Sigmoid colon (tissue), 7 donors: ENCODE results near the gene SYT8. TPM values are rescaled to one million over a fixed set of nuclear protein-coding genes. Genes with fewer than 3 reads are reported as not detected.

Source experiments
- DNase-seq: peaks from one replicate; pipeline ENCODE4 v3.0.0-alpha.2; 2019
- H3K27ac ChIP-seq, 4 donors: fragments of 200-600 bp; sonication (generic); one replicate each; pipeline ENCODE4 v1.5.1; 2016 to 2019; ENCODE audit warnings: mild to moderate bottlenecking in 1 of 4
- H3K27me3 ChIP-seq, 3 donors: fragments of 200-600 bp; sonication (generic); one replicate each; pipeline ENCODE4 v1.5.1; 2019; ENCODE audit warnings: mild to moderate bottlenecking in 1 of 3
- H3K36me3 ChIP-seq, 4 donors: fragments of 200-600 bp; sonication (generic); one replicate each; pipeline ENCODE4 v1.5.1; 2016 to 2019
- H3K4me1 ChIP-seq, 4 donors: fragments of 200-600 bp; sonication (generic); one replicate each; pipeline ENCODE4 v1.5.1; 2017 to 2019
- H3K4me3 ChIP-seq, 4 donors: fragments of 200-600 bp; sonication (generic); one replicate each; pipeline ENCODE4 v1.5.1; 2017 to 2019; ENCODE audit warnings: mild to moderate bottlenecking in 2 of 4, moderate library complexity in 1 of 4
- H3K9me3 ChIP-seq, 4 donors: fragments of 200-600 bp in 3 of 4; sonication (generic) in 3 of 4; one replicate each; pipeline versions ENCODE4 v1.5.1 to v1.6.1; 2013 to 2019
- EP300 ChIP-seq, 4 donors: sonication (generic); formaldehyde crosslinking; IDR thresholded peaks; one replicate each; pipeline ENCODE4 v1.6.1; 2017; ENCODE audit warnings: antibody characterized with exemption in 4 of 4
- POLR2A ChIP-seq, 2 donors: fragments of 450-650 bp; IDR thresholded peaks; one replicate each; pipeline ENCODE4 v1.6.1; 2016; ENCODE audit warnings: antibody characterized with exemption in 2 of 2, mild to moderate bottlenecking in 2 of 2, moderate library complexity in 2 of 2
- POLR2AphosphoS5 ChIP-seq, 4 donors: sonication (generic); formaldehyde crosslinking; IDR thresholded peaks; one replicate each; pipeline ENCODE4 v1.6.1; 2017; ENCODE audit warnings: antibody characterized with exemption in 4 of 4
- WGBS, 2 donors: extraction: QIAGEN DNeasy Blood & Tissue Kit; methylation state at CpG; one replicate each; pipeline ENCODE4 v1.1.7; 2013; 5-methylcytosine and 5-hydroxymethylcytosine counted together
- intact Hi-C: fragments of 100-400 bp; cut with DNase I; formaldehyde crosslinking; loops from one replicate; pipeline ENCODE4 v1.15.1; 2023
- polyA plus RNA-seq, 3 donors: library from polyadenylated mRNA; stranded (reverse); fragments of 200-250 nt; gene quantifications; one replicate each; pipeline ENCODE4 v1.2.3, GENCODE V29; 2013
- total RNA-seq, 4 donors: library from RNA; depleted of rRNA; stranded (reverse); fragments of >200 nt; gene quantifications; one replicate each; pipeline ENCODE4 v1.1.0, GENCODE V29; 2016
- TF ChIP-seq, protein P1 (sequence below), 4 experiments: fragments of 450-650 bp in 3 of 4; fragments of 200-600 bp in 1 of 4; IDR thresholded peaks; one replicate each; pipeline ENCODE4 v1.5.1; 2016 to 2019; ENCODE audit warnings: antibody characterized with exemption in 4 of 4, mild to moderate bottlenecking in 3 of 4, moderate library complexity in 2 of 4
- donor health status: healthy with polysubstance abuse.
- donor health status: Bipolar disorder and iron deficiency.
- donor health status: healthy.

SYT8 gene
- total and polyA plus RNA-seq, 7 donors = 1.8 to 5.4 TPM; not detected in 5

DNA sequence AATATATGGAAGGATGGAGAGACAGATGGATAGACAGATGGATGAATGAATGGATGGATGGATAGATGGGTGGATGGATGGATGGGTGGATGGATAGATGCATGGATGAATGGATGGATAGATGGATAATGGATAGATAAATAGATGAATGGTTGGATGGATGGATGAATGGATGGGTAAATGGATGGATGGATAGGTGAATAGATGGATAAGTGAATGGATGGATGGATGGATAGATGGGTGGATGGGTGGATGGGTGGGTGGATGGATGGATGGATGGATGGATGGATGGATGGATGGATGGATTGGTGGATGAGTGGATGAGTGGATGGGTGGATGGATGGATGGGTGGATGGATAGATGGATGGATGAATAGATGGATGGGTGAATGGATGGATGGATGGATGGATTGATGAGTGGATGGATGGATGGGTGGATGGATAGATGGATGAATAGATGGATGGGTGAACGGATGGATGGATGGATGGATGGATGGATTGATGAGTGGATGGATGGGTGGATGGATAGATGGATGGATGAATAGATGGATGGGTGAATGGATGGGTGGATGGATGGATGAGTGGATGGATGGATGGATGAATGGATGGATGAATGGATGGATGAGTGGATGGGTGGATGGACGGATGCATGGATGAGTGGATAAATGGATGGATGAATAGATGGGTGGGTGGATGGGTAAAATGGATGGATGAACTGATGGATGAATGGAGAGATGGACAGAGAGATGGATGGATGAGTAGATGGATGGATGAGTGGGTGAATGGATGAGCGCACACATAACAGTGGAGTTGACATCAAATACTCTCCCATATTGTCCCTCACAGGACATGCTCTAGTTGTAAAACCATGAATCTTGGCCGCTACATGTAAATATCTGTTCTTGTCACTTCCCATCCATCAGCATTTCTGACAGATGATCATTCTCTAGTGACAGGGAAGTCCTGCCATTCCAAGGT lies 26.9 kb downstream of the SYT8 start:
- DNase-seq = no peak
- Histone ChIP-seq H3K36me3 (no peaks in the 10 kb centered on the region), H3K4me3 (no peak overlapping the region), H3K27me3 (no peaks in the 10 kb centered on the region), H3K27ac (no peak overlapping the region), H3K9me3 (no peaks in the 10 kb centered on the region), H3K4me1 (peaks cover 0 to 39% (median 38%) of the 10 kb centered on the region in 4 donors)
- intact Hi-C loops = loop anchor here (5.0 to 10.0 kb wide), 3 partner anchors 99 to 543 kb away; partner anchors contain the start of genes C11orf21, CTSD, TSPAN32 and TSSC4
- TF ChIP-seq POLR2A (IDR thresholded peaks at IDR 0.05) (no peak), POLR2AphosphoS5 (IDR thresholded peaks at IDR 0.05) (no peak), EP300 (IDR thresholded peaks at IDR 0.05) (no peak)
- TF ChIP-seq, protein P1, sequence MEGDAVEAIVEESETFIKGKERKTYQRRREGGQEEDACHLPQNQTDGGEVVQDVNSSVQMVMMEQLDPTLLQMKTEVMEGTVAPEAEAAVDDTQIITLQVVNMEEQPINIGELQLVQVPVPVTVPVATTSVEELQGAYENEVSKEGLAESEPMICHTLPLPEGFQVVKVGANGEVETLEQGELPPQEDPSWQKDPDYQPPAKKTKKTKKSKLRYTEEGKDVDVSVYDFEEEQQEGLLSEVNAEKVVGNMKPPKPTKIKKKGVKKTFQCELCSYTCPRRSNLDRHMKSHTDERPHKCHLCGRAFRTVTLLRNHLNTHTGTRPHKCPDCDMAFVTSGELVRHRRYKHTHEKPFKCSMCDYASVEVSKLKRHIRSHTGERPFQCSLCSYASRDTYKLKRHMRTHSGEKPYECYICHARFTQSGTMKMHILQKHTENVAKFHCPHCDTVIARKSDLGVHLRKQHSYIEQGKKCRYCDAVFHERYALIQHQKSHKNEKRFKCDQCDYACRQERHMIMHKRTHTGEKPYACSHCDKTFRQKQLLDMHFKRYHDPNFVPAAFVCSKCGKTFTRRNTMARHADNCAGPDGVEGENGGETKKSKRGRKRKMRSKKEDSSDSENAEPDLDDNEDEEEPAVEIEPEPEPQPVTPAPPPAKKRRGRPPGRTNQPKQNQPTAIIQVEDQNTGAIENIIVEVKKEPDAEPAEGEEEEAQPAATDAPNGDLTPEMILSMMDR (IDR thresholded peaks at IDR 0.05) = no peak
- 88 to 95% methylated on average over 4 of the region's 4 CpGs for WGBS, 2 donors

GRCh38 chr11:1862588-1863351 lies 28.0 kb downstream of the SYT8 start:
- Histone ChIP-seq H3K27me3 (no peaks in the 10 kb centered on the region), H3K4me1 (peaks cover 0 to 42% (median 40%) of the 10 kb centered on the region in 4 donors), H3K9me3 (no peaks in the 10 kb centered on the region), H3K36me3 (no peaks in the 10 kb centered on the region), H3K4me3 (no peak overlapping the region), H3K27ac (peak overlapping the region; percentile 84 to 91 (median 88))
- DNase-seq = no peak
- WGBS, 2 donors = 77 to 91% methylated on average over 14 of the region's 14 CpGs
- TF ChIP-seq EP300 (IDR thresholded peaks at IDR 0.05) (no peak), POLR2AphosphoS5 (IDR thresholded peaks at IDR 0.05) (no peak), POLR2A (IDR thresholded peaks at IDR 0.05) (no peak)
- TF ChIP-seq, protein P1 (IDR thresholded peaks at IDR 0.05) = no peak
- intact Hi-C loops = loop anchor here (5.0 to 10.0 kb wide), 3 partner anchors 100 to 542 kb away; partner anchors contain the start of genes C11orf21, CTSD, TSPAN32 and TSSC4

DNA sequence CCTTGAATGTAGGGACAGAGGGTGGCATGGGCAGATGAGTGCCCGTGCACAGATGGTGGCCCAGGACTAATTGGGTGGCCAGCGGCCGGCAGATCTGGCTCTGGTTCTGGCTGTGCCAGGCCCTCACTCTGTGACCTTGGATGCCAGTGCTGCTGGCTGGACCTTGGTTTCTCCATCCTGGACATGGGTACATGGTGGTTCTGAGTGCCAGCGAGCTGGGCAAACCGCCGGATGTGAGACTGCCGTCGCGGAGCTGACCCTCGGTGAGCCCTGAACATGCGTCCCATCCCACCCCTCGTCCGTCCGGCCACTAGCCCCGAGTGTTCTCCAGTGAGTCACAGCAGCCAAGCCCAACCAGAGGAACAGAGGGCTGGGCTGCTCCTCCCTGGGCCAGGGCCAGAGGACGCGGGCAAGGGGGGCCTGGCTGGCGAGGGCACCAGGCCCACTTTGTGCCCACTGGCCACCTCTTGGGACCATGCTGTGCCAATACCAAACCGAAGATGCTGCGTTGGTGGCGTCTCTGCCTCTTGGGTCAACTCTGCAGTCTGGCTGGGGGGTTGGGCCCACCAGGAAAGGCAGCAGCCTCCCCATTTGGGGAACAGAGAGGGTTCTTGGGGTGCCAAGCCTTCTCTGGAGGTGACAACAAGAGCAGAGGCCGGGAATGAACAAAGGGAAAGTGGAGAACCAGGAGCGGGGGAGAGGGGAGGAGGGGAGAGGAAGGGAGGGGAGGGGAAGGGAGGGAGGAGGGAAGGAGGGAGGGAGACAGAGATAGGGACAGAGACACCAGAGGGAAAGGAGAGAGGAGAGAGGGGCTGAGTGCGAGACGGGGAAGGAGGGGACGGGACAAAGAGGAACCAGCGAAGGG lies 28.8 kb downstream of the SYT8 start:
- intact Hi-C loops = loop anchor here (5.0 to 10.0 kb wide), 3 partner anchors 101 to 541 kb away; partner anchors contain the start of genes C11orf21, CTSD, TSPAN32 and TSSC4
- DNase-seq = peak; percentile 94
- 42 to 60% methylated on average over 27 of the region's 27 CpGs for WGBS, 2 donors
- Histone ChIP-seq H3K27me3 (no peaks in the 10 kb centered on the region), H3K36me3 (no peaks in the 10 kb centered on the region), H3K4me3 (peak overlapping the region in 3 of 4 donors; percentile 29 to 41 (median 40)), H3K9me3 (no peaks in the 10 kb centered on the region), H3K27ac (peak overlapping the region; percentile 84 to 91 (median 88)), H3K4me1 (peaks cover 0 to 45% (median 42%) of the 10 kb centered on the region in 4 donors)
- peak; percentile 54 to 77 (median 68) for TF ChIP-seq POLR2AphosphoS5 (IDR thresholded peaks at IDR 0.05)
- no peak for TF ChIP-seq POLR2A (IDR thresholded peaks at IDR 0.05)

DNA sequence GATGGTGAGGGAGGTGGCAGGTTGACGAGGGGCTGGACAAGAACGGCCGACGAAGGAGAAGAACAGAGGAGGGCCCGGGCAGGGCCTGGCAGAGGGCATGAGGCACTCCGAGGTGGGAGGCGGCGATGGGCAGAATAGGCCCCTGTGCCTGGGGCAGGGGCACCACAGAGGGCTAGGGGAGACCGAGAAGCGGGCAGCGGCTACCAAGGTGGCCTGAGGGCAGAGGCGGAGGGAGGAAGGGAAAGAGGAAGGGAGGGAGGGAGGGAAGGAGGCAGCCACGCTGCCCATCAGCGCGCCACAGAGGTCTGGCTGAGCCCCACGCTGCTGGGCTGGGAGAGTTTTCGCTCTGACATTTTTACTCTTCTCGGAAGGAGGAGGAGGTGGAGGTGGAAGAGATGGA lies 29.4 kb downstream of the SYT8 start:
- TF ChIP-seq POLR2A (IDR thresholded peaks at IDR 0.05) (no peak), EP300 (IDR thresholded peaks at IDR 0.05) (no peak), POLR2AphosphoS5 (IDR thresholded peaks at IDR 0.05) (no peak)
- TF ChIP-seq, protein P1 (IDR thresholded peaks at IDR 0.05) = no peak
- WGBS, 2 donors = 68 to 71% methylated on average over 18 of the region's 18 CpGs
- Histone ChIP-seq H3K4me1 (peaks cover 0 to 45% (median 42%) of the 10 kb centered on the region in 4 donors), H3K36me3 (no peaks in the 10 kb centered on the region), H3K9me3 (no peaks in the 10 kb centered on the region), H3K27me3 (peaks cover 0 to 1% (median 0%) of the 10 kb centered on the region in 3 donors), H3K27ac (peak overlapping the region; percentile 84 to 91 (median 88)), H3K4me3 (peak overlapping the region; percentile 20 to 41 (median 34))
- DNase-seq = no peak
- intact Hi-C loops = loop anchor here (5.0 to 10.0 kb wide), 3 partner anchors 102 to 541 kb away; partner anchors contain the start of genes C11orf21, CTSD, TSPAN32 and TSSC4
